Measurements from ENCODE around the gene CPM. TPM values are rescaled to one million over a fixed set of nuclear protein-coding genes. Genes with fewer than 3 reads are reported as not detected.
A peak's percentile ranks its signal among the peaks of the same experiment; 100 is the strongest.

The CPM gene
- total and polyA plus RNA-seq, 2 donors (not counting 3 experiments of a cell fraction or from before 2014, with no cell fraction given), result not detected

- peak overlapping the region; percentile 64 for H3K4me2 ChIP-seq (ENCODE audit: insufficient read depth, low read length)
- FAIRE-seq (no peak), DNase-seq (ENCODE audit: low read depth, low spot score) (no peak)
- no peak overlapping the region for H2AFZ ChIP-seq (ENCODE audit: low read depth, low read length)
- H3K9me1 ChIP-seq (replicated peaks; ENCODE audit: control insufficient read depth, extremely low read depth, insufficient read depth, low read length), result no peaks in the 10 kb centered on the region
- peaks cover 3% of the 10 kb centered on the region for H3K4me1 ChIP-seq (ENCODE audit: control insufficient read depth, extremely low read depth, insufficient read depth, low read length)
- ChIA-PET CTCF (interaction anchor here (1.1 to 3.0 kb wide), 3 partner anchors 12 to 21 kb away, joined by 4 to 35 read pairs (median 8); no protein-coding TSS in a partner anchor), POLR2A (interaction anchor here (1.1 to 3.0 kb wide), 3 partner anchors 19 to 61 kb away, joined by 5 to 21 read pairs (median 6); partner anchors contain the start of gene SLC35E3)
- H4K20me1 ChIP-seq (replicated peaks; ENCODE audit: control insufficient read depth, extremely low read depth, insufficient read depth, low read length), result no peaks in the 10 kb centered on the region
- H3K9ac ChIP-seq (replicated peaks; ENCODE audit: extremely low read depth, insufficient read depth, low read length), result no peak overlapping the region
- peaks cover 32% of the 10 kb centered on the region for H3K79me2 ChIP-seq (ENCODE audit: control insufficient read depth, insufficient read depth, low read length)
- no peak overlapping the region for H3K4me3 ChIP-seq (replicated peaks in 1 of 3; ENCODE audit: insufficient read depth in 1 of 3, low read depth in 1 of 3, low read length in 3 of 3)
- no peak overlapping the region for H3K27ac ChIP-seq (ENCODE audit: insufficient read depth, low read depth, low read length)
- intact Hi-C loops (cut with micrococcal nuclease), result loop anchor here (1.0 to 10.0 kb wide), 5 partner anchors 120 to 582 kb away; partner anchors contain the start of genes IL26, NUP107 and RAP1B
- H3K9me3 ChIP-seq (replicated peaks; ENCODE audit: control insufficient read depth, insufficient read depth, low read length), result no peaks in the 10 kb centered on the region
- no peak for TF ChIP-seq FOS (IDR thresholded peaks at IDR 0.05; ENCODE audit: borderline replicate concordance, insufficient read depth, low read length)
- no peak for TF ChIP-seq POLR2A (IDR thresholded peaks at IDR 0.05; ENCODE audit: low read depth, low read length)
- no peak for TF ChIP-seq MYC (IDR thresholded peaks at IDR 0.05; ENCODE audit: low read depth, low read length)
- no peak for TF ChIP-seq POLR2AphosphoS5 (IDR thresholded peaks at IDR 0.05; ENCODE audit: insufficient read depth, low read depth, low read length)
- no peak for TF ChIP-seq CTCF (IDR thresholded peaks at IDR 0.05; ENCODE audit: extremely low read depth in 1 of 2, insufficient read depth in 1 of 2, low read depth in 1 of 2, low read length in 2 of 2)
- H3K27me3 ChIP-seq (ENCODE audit: control insufficient read depth in 2 of 2, insufficient read depth in 2 of 2, low read length in 2 of 2), result no peaks in the 10 kb centered on the region
- peaks cover 0 to 6% of the 10 kb centered on the region in 2 experiments for H3K36me3 ChIP-seq (ENCODE audit: control insufficient read depth in 2 of 2, extremely low read depth in 1 of 2, insufficient read depth in 2 of 2, low read length in 2 of 2)
- no TSS peak for BruUV-seq (replicated peaks)
- dilution Hi-C loops (cut with MboI; ENCODE audit: extremely low pct_ligation_motif_present, low sequenced_read_pairs), result no loop called here
Measured at GRCh38 chr12:68806488-68807237, 126.3 kb downstream of the CPM start.
